ENCODE results near the gene AQP2. TPM values are rescaled to one million over a fixed set of nuclear protein-coding genes. Genes with fewer than 3 reads are reported as not detected.

Gene AQP2
- total RNA-seq, 1 donor from 2014 or later = not detected

DNA sequence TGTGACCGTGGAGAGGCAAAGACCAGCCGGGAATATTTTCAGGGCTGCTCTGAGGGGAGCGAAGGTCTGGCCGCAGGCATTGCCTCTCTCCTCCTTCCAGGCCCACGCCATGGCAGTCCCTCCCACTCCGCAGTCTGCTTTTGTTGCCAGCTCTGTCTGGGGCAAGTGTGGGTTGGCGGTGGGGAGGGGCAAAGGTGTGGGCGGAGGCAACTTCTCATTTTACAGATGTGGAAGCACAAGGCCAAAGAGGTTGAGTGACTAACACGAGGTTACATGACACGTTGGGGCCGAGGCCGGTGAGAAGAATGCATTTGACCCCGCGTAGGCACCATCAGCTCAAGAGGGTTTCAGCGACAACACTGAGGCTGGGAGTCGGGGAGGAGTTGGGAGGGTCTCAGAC is 40.7 kb upstream of the AQP2 start:
- H3K27me3 Mint-ChIP-seq (ENCODE audit: low read depth) = peaks cover 16% of the 10 kb centered on the region
- TF ChIP-seq, protein P1, sequence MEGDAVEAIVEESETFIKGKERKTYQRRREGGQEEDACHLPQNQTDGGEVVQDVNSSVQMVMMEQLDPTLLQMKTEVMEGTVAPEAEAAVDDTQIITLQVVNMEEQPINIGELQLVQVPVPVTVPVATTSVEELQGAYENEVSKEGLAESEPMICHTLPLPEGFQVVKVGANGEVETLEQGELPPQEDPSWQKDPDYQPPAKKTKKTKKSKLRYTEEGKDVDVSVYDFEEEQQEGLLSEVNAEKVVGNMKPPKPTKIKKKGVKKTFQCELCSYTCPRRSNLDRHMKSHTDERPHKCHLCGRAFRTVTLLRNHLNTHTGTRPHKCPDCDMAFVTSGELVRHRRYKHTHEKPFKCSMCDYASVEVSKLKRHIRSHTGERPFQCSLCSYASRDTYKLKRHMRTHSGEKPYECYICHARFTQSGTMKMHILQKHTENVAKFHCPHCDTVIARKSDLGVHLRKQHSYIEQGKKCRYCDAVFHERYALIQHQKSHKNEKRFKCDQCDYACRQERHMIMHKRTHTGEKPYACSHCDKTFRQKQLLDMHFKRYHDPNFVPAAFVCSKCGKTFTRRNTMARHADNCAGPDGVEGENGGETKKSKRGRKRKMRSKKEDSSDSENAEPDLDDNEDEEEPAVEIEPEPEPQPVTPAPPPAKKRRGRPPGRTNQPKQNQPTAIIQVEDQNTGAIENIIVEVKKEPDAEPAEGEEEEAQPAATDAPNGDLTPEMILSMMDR (conservative IDR thresholded peaks at IDR 0.05) = no peak
- no peak overlapping the region for H3K27ac Mint-ChIP-seq (ENCODE audit: unreplicated experiment)
- peak; percentile 30 for DNase-seq (ENCODE audit: low read depth, low spot score)
- H3K4me3 Mint-ChIP-seq = no peak overlapping the region
- H3K36me3 Mint-ChIP-seq (ENCODE audit: low read depth) = no peaks in the 10 kb centered on the region
- no peaks in the 10 kb centered on the region for H3K9me3 Mint-ChIP-seq
- H3K4me1 Mint-ChIP-seq = peaks cover 28% of the 10 kb centered on the region

DNA sequence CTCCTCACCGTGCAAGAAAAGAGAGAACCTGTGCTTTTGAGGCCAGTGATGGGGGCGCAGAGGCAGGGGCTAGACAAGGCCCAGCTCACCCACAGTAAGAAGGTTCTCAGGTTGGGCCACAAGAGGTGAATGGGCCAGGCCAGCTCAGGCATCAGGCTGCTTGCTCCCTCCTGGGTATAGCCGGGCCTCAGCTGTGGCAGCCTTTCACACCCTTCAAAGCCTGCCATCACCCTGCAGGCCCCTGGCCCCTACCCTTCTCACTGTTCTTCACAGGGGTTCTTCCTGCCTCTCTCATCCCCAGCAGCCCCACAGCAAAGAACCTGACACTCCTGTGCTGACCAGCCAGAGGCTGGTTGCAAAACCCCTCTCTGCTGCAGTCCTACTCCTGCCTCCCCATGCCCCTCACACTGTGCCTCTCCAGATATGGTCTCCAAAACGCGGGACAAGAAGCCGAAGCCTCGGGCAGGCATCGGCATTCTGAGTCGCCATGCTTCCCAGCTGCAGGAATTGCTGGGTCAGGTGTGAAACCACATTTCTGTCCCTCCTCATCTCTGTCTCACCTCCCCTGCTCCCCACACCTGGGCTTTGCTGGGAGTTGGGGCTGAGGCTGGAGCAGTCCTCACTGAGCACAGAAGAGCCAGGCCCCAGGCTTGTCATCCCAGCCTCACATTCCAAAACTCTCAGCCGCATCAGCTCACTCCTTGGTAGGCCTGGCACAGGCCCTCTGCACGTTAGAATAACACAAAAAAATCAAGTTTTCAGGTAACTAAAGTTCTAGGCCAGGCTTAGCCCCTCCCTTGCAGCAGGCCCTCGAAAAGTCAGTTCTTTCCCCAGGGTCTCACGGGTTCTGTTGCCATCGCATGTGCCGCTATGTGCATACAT is 40.0 kb upstream of the AQP2 start:
- no peak for DNase-seq (ENCODE audit: low read depth, low spot score)
- Mint-ChIP-seq H3K4me3 (no peak overlapping the region), H3K9me3 (no peaks in the 10 kb centered on the region), H3K4me1 (peaks cover 28% of the 10 kb centered on the region), H3K36me3 (ENCODE audit: low read depth) (no peaks in the 10 kb centered on the region), H3K27me3 (ENCODE audit: low read depth) (peaks cover 14% of the 10 kb centered on the region), H3K27ac (ENCODE audit: unreplicated experiment) (peak overlapping the region; percentile 22)
- TF ChIP-seq, protein P1 (conservative IDR thresholded peaks at IDR 0.05) = no peak

DNA sequence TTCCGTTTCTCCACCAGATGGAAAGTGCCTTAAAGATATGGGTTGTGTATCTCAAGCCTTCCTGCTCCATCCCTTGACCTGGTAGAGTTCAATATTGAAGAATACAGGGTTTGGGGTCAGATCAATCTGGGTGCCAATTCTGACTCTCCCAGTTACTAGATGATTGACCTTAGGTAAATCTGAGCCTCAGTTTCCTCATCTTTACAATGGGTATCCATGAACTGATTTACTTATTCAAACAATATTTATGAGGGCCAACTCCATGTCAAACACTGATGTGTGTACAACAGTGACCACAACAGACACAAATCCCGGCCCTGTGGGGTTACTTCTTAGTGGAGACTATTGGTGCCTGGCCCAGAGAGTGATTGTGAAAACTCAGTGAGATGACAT is 39.3 kb upstream of the AQP2 start:
- H3K9me3 Mint-ChIP-seq = no peaks in the 10 kb centered on the region
- no peak for DNase-seq (ENCODE audit: low read depth, low spot score)
- TF ChIP-seq, protein P1 (conservative IDR thresholded peaks at IDR 0.05) = no peak
- H3K36me3 Mint-ChIP-seq (ENCODE audit: low read depth) = no peaks in the 10 kb centered on the region
- H3K4me1 Mint-ChIP-seq = peaks cover 28% of the 10 kb centered on the region
- peaks cover 10% of the 10 kb centered on the region for H3K27me3 Mint-ChIP-seq (ENCODE audit: low read depth)
- H3K27ac Mint-ChIP-seq (ENCODE audit: unreplicated experiment) = no peak overlapping the region
- no peak overlapping the region for H3K4me3 Mint-ChIP-seq

DNA sequence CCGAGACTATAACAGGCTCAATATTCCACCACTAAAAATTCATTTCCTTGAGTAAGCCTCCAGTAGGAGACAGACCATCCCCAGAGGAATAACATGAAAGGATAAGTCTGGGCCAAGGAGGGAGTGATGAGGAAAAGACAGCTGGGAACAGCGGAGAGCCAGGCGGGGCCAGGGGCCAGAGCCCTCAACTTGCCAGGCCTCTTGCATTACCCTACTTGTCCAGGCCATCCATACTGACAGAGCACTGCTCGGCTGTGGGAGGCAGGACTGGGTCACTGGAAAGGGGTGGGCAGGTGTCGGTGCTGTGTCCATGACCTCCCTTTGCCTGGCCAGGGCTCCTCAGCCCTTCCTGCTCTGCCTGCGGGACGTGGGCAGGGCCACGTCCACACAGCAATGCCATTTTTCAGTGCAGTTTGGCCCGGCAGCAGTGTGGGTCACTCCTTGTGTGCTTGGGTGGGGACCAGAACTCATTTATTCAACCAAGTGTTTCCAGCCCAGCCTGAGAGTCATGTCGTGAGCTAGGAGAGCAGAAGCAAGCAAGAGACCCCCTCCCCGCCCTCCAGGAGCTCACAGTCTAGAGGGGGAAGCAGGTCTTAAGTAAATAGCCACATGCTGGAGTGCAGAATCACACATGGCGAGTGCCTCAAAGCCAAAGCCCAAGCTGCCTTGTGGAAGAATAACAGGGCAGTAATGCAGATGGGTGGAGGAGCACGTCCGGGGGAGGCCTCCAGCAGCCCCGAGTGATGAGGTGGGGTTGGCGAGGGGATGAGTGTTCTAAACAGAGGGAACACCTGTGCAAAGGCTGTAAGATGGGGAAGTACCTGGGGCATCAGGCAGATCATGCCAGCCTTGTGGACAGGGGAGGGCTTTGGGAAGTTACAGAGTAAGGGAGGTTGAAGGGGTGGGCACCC is 37.9 kb upstream of the AQP2 start:
- no peaks in the 10 kb centered on the region for H3K9me3 Mint-ChIP-seq
- H3K36me3 Mint-ChIP-seq (ENCODE audit: low read depth) = no peaks in the 10 kb centered on the region
- H3K27me3 Mint-ChIP-seq (ENCODE audit: low read depth) = peaks cover 6% of the 10 kb centered on the region
- TF ChIP-seq, protein P1 (conservative IDR thresholded peaks at IDR 0.05) = no peak
- DNase-seq (ENCODE audit: low read depth, low spot score) = no peak
- no peak overlapping the region for H3K4me3 Mint-ChIP-seq
- no peak overlapping the region for H3K27ac Mint-ChIP-seq (ENCODE audit: unreplicated experiment)
- H3K4me1 Mint-ChIP-seq = peaks cover 25% of the 10 kb centered on the region

DNA sequence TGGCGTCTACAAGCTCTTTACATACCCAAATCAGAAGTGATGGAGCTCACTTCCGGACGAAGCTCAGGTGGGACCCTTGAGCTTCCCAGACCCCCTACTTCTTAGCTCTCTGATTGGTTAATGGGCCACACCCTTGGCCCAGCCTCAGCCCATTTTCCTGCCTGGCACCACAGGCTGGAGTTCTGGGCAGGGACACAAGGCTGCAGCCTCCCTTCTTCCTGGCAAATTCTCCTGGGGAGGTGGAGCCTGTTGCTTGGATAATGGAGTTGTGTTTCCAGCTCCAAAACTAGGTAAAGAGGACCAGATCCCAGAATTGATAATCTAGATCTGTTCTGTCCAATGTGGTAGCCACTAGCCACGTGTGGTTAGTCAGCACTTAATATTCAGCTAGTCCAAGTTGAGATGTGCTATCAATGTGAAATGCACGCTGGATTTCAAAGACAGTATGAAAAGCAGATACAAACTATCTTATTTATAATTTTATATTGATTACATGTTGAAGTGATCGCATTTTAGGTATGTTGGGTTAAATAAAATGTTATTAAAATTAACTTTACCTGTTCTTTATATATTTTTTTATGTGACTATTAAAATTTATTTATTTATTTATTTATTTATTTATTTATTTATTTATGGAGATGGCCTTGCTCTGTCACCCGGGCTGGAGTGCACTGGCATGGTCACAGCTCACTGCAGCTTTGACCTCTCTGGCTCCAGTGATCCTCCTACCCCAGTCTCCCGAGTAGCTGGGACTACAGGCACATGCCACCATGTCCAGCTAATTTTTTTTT is 34.2 kb upstream of the AQP2 start:
- Mint-ChIP-seq H3K27me3 (ENCODE audit: low read depth) (peaks cover 6% of the 10 kb centered on the region), H3K4me1 (peaks cover 4% of the 10 kb centered on the region), H3K4me3 (no peak overlapping the region), H3K36me3 (ENCODE audit: low read depth) (no peaks in the 10 kb centered on the region), H3K27ac (ENCODE audit: unreplicated experiment) (no peak overlapping the region), H3K9me3 (no peaks in the 10 kb centered on the region)
- TF ChIP-seq, protein P1 (conservative IDR thresholded peaks at IDR 0.05) = no peak
- DNase-seq (ENCODE audit: low read depth, low spot score) = no peak

Data from neural crest cell (in vitro differentiated cells).